GM06990 (cell line): ENCODE data around the gene NOTCH2.

ENCODE experiments used
- DNase-seq: peaks from one replicate; pipeline ENCODE4 v3.0.0-alpha.2; 2011; ENCODE audit not compliant: insufficient read length; ENCODE audit errors: extremely low read depth
- H3K27me3 ChIP-seq: replicated peaks from 2 replicates; pipeline ENCODE4 v1.6.0; 2011; ENCODE audit warnings: low read length; ENCODE audit not compliant: control insufficient read depth, insufficient read depth
- H3K36me3 ChIP-seq: 2 replicates; pipeline ENCODE4 v1.5.1; 2011; ENCODE audit warnings: low read length; ENCODE audit not compliant: control insufficient read depth, insufficient read depth
- H3K4me3 ChIP-seq: replicated peaks from 2 replicates; pipeline ENCODE4 v1.5.1; 2011; ENCODE audit warnings: low read depth, mild to moderate bottlenecking, control low read depth, low read length
- TF ChIP-seq, protein P1 (sequence below): IDR thresholded peaks from 2 replicates; pipeline ENCODE4 v1.5.1; 2011; ENCODE audit warnings: low read length, control low read depth, mild to moderate bottlenecking, inconsistent platforms; ENCODE audit not compliant: insufficient read depth, poor library complexity, severe bottlenecking

Gene NOTCH2

DNA sequence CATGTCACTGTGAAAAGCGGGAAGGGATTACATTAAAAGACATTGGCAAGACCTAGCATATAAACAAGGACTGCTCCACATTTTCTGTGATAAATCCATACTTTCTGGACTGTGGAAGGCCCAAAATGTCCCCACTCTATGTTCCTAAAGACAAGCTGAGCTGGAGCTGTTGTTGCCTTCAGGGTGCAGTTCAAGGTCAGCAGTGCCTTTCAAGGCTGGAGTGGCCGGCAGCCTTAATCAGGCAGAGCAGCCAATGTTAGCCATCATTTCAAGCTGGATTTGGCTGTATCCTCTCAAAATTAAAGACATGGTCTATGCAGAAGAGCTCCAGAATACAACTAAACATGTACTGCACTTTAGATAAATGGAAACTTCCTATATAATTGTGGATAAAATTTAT is 102.8 kb downstream of the NOTCH2 start:
- no peaks in the 10 kb centered on the region; the same call in none of the 2 replicates for H3K36me3 ChIP-seq
- TF ChIP-seq, protein P1, sequence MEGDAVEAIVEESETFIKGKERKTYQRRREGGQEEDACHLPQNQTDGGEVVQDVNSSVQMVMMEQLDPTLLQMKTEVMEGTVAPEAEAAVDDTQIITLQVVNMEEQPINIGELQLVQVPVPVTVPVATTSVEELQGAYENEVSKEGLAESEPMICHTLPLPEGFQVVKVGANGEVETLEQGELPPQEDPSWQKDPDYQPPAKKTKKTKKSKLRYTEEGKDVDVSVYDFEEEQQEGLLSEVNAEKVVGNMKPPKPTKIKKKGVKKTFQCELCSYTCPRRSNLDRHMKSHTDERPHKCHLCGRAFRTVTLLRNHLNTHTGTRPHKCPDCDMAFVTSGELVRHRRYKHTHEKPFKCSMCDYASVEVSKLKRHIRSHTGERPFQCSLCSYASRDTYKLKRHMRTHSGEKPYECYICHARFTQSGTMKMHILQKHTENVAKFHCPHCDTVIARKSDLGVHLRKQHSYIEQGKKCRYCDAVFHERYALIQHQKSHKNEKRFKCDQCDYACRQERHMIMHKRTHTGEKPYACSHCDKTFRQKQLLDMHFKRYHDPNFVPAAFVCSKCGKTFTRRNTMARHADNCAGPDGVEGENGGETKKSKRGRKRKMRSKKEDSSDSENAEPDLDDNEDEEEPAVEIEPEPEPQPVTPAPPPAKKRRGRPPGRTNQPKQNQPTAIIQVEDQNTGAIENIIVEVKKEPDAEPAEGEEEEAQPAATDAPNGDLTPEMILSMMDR, result no peak
- DNase-seq, result no peak

DNA sequence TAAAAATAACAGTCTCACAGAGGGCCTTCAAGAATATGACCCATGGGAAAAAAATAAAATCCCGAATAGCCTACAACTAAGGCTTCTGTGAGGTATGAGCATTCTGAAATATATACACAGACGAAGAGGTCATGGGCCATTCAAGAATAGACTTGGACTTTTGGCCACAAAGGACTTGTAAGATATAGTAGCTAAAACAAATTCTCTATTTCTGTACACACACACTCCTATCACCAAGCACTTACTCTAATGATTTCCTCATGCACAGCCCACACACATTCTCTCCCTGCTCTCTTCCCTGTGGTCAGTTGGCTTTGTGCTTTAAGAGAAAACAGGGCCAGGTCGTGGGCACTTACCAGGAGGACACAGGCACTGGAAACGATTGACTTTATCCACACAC is 103.4 kb downstream of the NOTCH2 start:
- TF ChIP-seq, protein P1, result no peak
- no peaks in the 10 kb centered on the region; the same call in none of the 2 replicates for H3K36me3 ChIP-seq
- no peaks in the 10 kb centered on the region for H3K27me3 ChIP-seq
- no peak overlapping the region for H3K4me3 ChIP-seq
- DNase-seq, result no peak

More for the DNA sequence above, 102.8 kb downstream of the NOTCH2 start:
- no peak overlapping the region for H3K4me3 ChIP-seq
- no peaks in the 10 kb centered on the region for H3K27me3 ChIP-seq

DNA sequence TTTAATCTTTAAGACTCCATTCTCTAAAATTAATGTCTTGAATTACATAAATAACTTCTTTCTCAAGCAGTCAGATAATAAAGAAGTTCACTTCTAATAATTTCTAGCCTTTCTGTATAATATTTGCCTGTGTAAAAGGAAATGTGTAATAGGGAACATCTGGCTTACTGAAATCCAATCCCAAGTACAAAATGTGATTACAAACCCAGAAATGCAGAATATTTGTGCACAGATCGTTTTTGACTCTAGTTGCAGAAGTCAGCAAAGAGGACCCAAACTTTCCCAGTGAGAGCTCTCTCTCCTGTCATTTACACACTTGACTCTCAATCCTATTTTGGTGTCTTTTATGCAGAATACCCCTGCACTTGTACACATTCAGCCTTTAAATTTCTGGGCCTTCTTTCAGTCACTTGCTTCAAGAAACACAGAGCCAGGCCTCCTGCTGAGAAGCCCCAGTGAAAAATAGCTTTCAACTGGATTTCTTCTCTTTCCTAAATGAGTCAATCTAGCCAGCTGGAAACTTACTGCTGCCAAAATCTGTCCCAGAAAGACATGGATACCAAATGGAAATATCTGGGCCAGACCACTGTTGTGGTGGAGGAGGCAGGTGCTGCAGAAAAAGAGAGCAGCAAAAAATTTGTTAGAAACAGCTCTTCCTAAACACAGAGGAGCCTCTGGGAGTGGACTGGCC is 104.6 kb downstream of the NOTCH2 start:
- DNase-seq, result no peak
- H3K27me3 ChIP-seq, result no peaks in the 10 kb centered on the region
- H3K4me3 ChIP-seq, result no peak overlapping the region
- TF ChIP-seq, protein P1, result no peak
- no peaks in the 10 kb centered on the region; the same call in none of the 2 replicates for H3K36me3 ChIP-seq

DNA sequence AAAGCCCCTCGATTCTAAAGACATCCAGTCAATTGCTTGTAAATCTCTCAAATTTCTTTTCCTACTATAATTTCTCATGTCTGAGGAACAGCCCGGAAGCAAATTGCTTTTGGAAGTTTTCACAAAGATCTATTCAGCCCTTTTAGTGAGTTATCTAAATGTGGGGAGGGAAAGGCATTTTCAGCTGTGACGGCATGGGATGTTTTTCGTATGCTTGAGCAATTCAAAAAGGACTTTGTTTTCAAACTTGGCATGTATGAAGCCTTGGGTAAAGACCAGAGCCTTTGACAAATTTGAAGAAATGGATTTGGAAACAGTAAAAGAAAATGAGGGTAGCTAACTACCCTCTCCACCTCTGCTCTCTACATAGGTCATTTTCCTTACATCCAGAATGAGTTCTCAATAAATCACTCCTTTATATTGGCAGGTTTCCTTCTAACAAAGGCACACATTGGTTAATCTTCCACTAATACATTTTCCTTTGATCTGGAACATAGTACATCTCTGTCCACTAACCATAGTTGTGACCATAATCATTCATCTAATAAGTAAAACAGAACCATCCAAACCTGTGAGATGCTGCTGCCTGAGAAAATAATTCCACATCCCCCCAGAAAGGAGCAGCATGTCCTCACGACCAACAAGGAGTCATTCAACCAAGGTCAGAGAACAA is 107.0 kb downstream of the NOTCH2 start:
- TF ChIP-seq, protein P1, result no peak
- H3K36me3 ChIP-seq, result no peaks in the 10 kb centered on the region; the same call in none of the 2 replicates

DNA sequence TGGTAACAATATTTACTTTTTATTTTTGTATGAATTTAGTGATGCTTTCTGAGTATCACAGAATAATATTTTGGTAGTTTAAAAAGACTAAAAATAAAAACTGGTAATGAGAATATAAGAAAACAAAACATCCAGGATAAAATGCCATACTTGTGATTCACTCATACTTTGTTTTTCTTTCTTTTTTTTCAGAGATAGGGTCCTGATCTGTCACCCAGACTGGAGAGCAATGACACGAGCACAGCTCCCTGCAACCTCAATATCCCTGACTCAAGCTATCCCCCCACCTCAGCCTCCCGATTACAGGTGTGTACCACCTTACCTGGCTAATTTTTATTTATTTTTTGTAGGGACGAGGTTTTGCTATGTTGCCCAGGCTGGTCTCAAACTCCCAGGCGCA is 109.0 kb downstream of the NOTCH2 start:
- TF ChIP-seq, protein P1, result no peak
- Histone ChIP-seq H3K27me3 (no peaks in the 10 kb centered on the region), H3K4me3 (no peak overlapping the region), H3K36me3 (no peaks in the 10 kb centered on the region; the same call in 1 of the 2 replicates)
- no peak for DNase-seq

More for the DNA sequence above, 107.0 kb downstream of the NOTCH2 start:
- no peak for DNase-seq
- Histone ChIP-seq H3K4me3 (no peak overlapping the region), H3K27me3 (no peaks in the 10 kb centered on the region)
